SK-N-MC (cell line): ENCODE data around the gene NKAIN2.

Source experiments
- EZH2 ChIP-seq: fragments of 200-600 bp; sonication (generic); IDR thresholded peaks from one replicate; pipeline ENCODE4 v1.6.1; 2017; ENCODE audit warnings: antibody characterized with exemption
- FOXP2 ChIP-seq: optimal IDR thresholded peaks from 2 replicates; pipeline ENCODE3; 2011; ENCODE audit warnings: mild to moderate bottlenecking, moderate library complexity; ENCODE audit not compliant: insufficient read depth; ENCODE audit errors: extremely low read length, control extremely low read depth
- POLR2AphosphoS5 ChIP-seq: IDR thresholded peaks from 2 replicates; pipeline ENCODE4 v1.6.1; 2012; ENCODE audit warnings: mild to moderate bottlenecking, low read depth, low read length, borderline replicate concordance

- TF ChIP-seq POLR2AphosphoS5 (no peak), EZH2 (no peak), FOXP2 (no peak)
Measured at GRCh38 chr6:124355146-124355545, 551.5 kb downstream of the NKAIN2 start.
